Fibroblast of lung (primary cell): Measurements from ENCODE around the gene TOMM6.

Source experiments
- EZH2 ChIP-seq: IDR thresholded peaks from 2 replicates; pipeline ENCODE4 v1.5.1; 2012; ENCODE audit warnings: low read length, control low read depth, mild to moderate bottlenecking; ENCODE audit errors: missing control alignments
- TF ChIP-seq, protein P1 (sequence below), 2 donors: IDR thresholded peaks in 1 of 2; conservative IDR thresholded peaks in 1 of 2; 1 replicate in 1 of 2; 2 replicates in 1 of 2; pipeline ENCODE4 v1.5.1; 2011 to 2012; ENCODE audit warnings: low read length in 2 of 2, control low read depth in 1 of 2, inconsistent platforms in 1 of 2, low read depth in 1 of 2, mild to moderate bottlenecking in 1 of 2

GRCh38 chr6:41763470-41763869 is 24.0 kb upstream of the TOMM6 start:
- TF ChIP-seq, protein P1, sequence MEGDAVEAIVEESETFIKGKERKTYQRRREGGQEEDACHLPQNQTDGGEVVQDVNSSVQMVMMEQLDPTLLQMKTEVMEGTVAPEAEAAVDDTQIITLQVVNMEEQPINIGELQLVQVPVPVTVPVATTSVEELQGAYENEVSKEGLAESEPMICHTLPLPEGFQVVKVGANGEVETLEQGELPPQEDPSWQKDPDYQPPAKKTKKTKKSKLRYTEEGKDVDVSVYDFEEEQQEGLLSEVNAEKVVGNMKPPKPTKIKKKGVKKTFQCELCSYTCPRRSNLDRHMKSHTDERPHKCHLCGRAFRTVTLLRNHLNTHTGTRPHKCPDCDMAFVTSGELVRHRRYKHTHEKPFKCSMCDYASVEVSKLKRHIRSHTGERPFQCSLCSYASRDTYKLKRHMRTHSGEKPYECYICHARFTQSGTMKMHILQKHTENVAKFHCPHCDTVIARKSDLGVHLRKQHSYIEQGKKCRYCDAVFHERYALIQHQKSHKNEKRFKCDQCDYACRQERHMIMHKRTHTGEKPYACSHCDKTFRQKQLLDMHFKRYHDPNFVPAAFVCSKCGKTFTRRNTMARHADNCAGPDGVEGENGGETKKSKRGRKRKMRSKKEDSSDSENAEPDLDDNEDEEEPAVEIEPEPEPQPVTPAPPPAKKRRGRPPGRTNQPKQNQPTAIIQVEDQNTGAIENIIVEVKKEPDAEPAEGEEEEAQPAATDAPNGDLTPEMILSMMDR (conservative IDR thresholded peaks at IDR 0.05 in 1 of 2, IDR thresholded peaks at IDR 0.05 in 1 of 2; ENCODE audit: low read depth in 1 of 2, low read length in 2 of 2) = no peak
- TF ChIP-seq EZH2 = no peak
